Skeletal muscle tissue (tissue), 4 donors: Measurements from ENCODE around the gene AK8. TPM values are rescaled to one million over a fixed set of nuclear protein-coding genes. Genes with fewer than 3 reads are reported as not detected.

Experiments used
- H3K27ac ChIP-seq: one replicate; pipeline ENCODE4 v1.7.0; 2013; ENCODE audit warnings: mild to moderate bottlenecking, low read depth, low read length, inconsistent platforms
- H3K27me3 ChIP-seq, 3 donors: one replicate each; pipeline ENCODE4 v1.7.0; 2013; ENCODE audit warnings: low read length in 3 of 3; ENCODE audit not compliant: control insufficient read depth in 3 of 3, insufficient read depth in 3 of 3
- H3K36me3 ChIP-seq, 3 donors: one replicate each; pipeline ENCODE4 v1.7.0; 2013; ENCODE audit warnings: low read length in 3 of 3; ENCODE audit not compliant: control insufficient read depth in 3 of 3, insufficient read depth in 3 of 3
- H3K4me1 ChIP-seq, 3 donors: one replicate each; pipeline ENCODE4 v1.7.0; 2013; ENCODE audit warnings: low read length in 3 of 3, mild to moderate bottlenecking in 3 of 3; ENCODE audit not compliant: control insufficient read depth in 3 of 3, insufficient read depth in 3 of 3
- H3K4me3 ChIP-seq, 3 donors: one replicate each; pipeline ENCODE4 v1.7.0; 2013; ENCODE audit warnings: low read length in 3 of 3
- H3K9ac ChIP-seq, 3 donors: one replicate each; pipeline ENCODE4 v1.7.0; 2013; ENCODE audit warnings: low read length in 3 of 3, mild to moderate bottlenecking in 3 of 3, moderate library complexity in 2 of 3, low read depth in 1 of 3
- H3K9me3 ChIP-seq, 3 donors: one replicate each; pipeline ENCODE4 v1.7.0; 2013; ENCODE audit warnings: low read length in 3 of 3; ENCODE audit not compliant: control insufficient read depth in 3 of 3
- total RNA-seq: library from RNA; depleted of rRNA; stranded (reverse); fragments of >200 nt; gene quantifications from one replicate; pipeline ENCODE4 v1.2.3, GENCODE V29; 2014
- donor health status: Osteomylitis.

The AK8 gene
- total RNA-seq, 1 donor from 2014 or later, result 0.52 TPM

- H3K9me3 ChIP-seq, result no peaks in the 10 kb centered on the region
- H3K9ac ChIP-seq, result no peak overlapping the region
- H3K27me3 ChIP-seq, result peaks cover 0 to 11% (median 0%) of the 10 kb centered on the region in 3 donors
- no peak overlapping the region for H3K27ac ChIP-seq
- no peak overlapping the region for H3K4me3 ChIP-seq
- H3K36me3 ChIP-seq, result no peaks in the 10 kb centered on the region
- H3K4me1 ChIP-seq, result peaks cover 0 to 11% (median 4%) of the 10 kb centered on the region in 3 donors
Measured at GRCh38 chr9:132862533-132862932, 15.6 kb downstream of the AK8 start.

GRCh38 chr9:132861666-132862065, 16.4 kb downstream of the AK8 start:
- Histone ChIP-seq H3K27ac (no peak overlapping the region), H3K4me1 (peaks cover 0 to 19% (median 8%) of the 10 kb centered on the region in 3 donors), H3K27me3 (peaks cover 0 to 13% (median 0%) of the 10 kb centered on the region in 3 donors), H3K36me3 (no peaks in the 10 kb centered on the region), H3K4me3 (no peak overlapping the region), H3K9ac (no peak overlapping the region), H3K9me3 (no peaks in the 10 kb centered on the region)

- no peaks in the 10 kb centered on the region for H3K9me3 ChIP-seq
- H3K36me3 ChIP-seq, result no peaks in the 10 kb centered on the region
- H3K4me3 ChIP-seq, result no peak overlapping the region
- peaks cover 0 to 10% (median 0%) of the 10 kb centered on the region in 3 donors for H3K27me3 ChIP-seq
- H3K9ac ChIP-seq, result no peak overlapping the region
- peaks cover 0 to 20% (median 8%) of the 10 kb centered on the region in 3 donors for H3K4me1 ChIP-seq
- H3K27ac ChIP-seq, result no peak overlapping the region
Measured at GRCh38 chr9:132858751-132859150, 19.3 kb downstream of the AK8 start.

- Histone ChIP-seq H3K27ac (peak overlapping the region; percentile 18), H3K9ac (no peak overlapping the region), H3K9me3 (no peaks in the 10 kb centered on the region), H3K27me3 (peaks cover 0 to 10% (median 0%) of the 10 kb centered on the region in 3 donors), H3K36me3 (no peaks in the 10 kb centered on the region), H3K4me3 (no peak overlapping the region), H3K4me1 (peaks cover 0 to 20% (median 8%) of the 10 kb centered on the region in 3 donors)
Measured at GRCh38 chr9:132857616-132858342, 20.3 kb downstream of the AK8 start.

- peak overlapping the region; percentile 18 for H3K27ac ChIP-seq
- no peak overlapping the region for H3K4me3 ChIP-seq
Measured at GRCh38 chr9:132857031-132857430, 21.1 kb downstream of the AK8 start.

GRCh38 chr9:132855904-132856303, 22.2 kb downstream of the AK8 start:
- H3K9me3 ChIP-seq, result no peaks in the 10 kb centered on the region
- peaks cover 0 to 20% (median 8%) of the 10 kb centered on the region in 3 donors for H3K4me1 ChIP-seq
- H3K36me3 ChIP-seq, result no peaks in the 10 kb centered on the region
- H3K27me3 ChIP-seq, result peaks cover 0 to 10% (median 0%) of the 10 kb centered on the region in 3 donors
- no peak overlapping the region for H3K4me3 ChIP-seq
- H3K9ac ChIP-seq, result no peak overlapping the region
- no peak overlapping the region for H3K27ac ChIP-seq

More at GRCh38 chr9:132857031-132857430, 21.1 kb downstream of the AK8 start:
- H3K36me3 ChIP-seq, result no peaks in the 10 kb centered on the region
- H3K9me3 ChIP-seq, result no peaks in the 10 kb centered on the region
- peaks cover 0 to 20% (median 8%) of the 10 kb centered on the region in 3 donors for H3K4me1 ChIP-seq
- H3K9ac ChIP-seq, result no peak overlapping the region
- peaks cover 0 to 10% (median 0%) of the 10 kb centered on the region in 3 donors for H3K27me3 ChIP-seq

GRCh38 chr9:132854832-132855231, 23.3 kb downstream of the AK8 start:
- H3K27ac ChIP-seq, result no peak overlapping the region
- H3K36me3 ChIP-seq, result no peaks in the 10 kb centered on the region
- peaks cover 0 to 10% (median 0%) of the 10 kb centered on the region in 3 donors for H3K27me3 ChIP-seq

GRCh38 chr9:132853482-132853881, 24.6 kb downstream of the AK8 start:
- Histone ChIP-seq H3K4me3 (no peak overlapping the region), H3K9ac (no peak overlapping the region), H3K27ac (no peak overlapping the region), H3K27me3 (peaks cover 0 to 8% (median 5%) of the 10 kb centered on the region in 3 donors), H3K36me3 (no peaks in the 10 kb centered on the region), H3K4me1 (peaks cover 0 to 18% (median 8%) of the 10 kb centered on the region in 3 donors), H3K9me3 (no peaks in the 10 kb centered on the region)

More at GRCh38 chr9:132854832-132855231, 23.3 kb downstream of the AK8 start:
- no peak overlapping the region for H3K4me3 ChIP-seq
- H3K9ac ChIP-seq, result no peak overlapping the region
- H3K4me1 ChIP-seq, result peaks cover 0 to 20% (median 8%) of the 10 kb centered on the region in 3 donors
- H3K9me3 ChIP-seq, result no peaks in the 10 kb centered on the region

GRCh38 chr9:132849185-132849706, 28.8 kb downstream of the AK8 start:
- no peaks in the 10 kb centered on the region for H3K9me3 ChIP-seq
- no peaks in the 10 kb centered on the region for H3K4me1 ChIP-seq
- no peak overlapping the region for H3K27ac ChIP-seq
- H3K4me3 ChIP-seq, result no peak overlapping the region
- no peaks in the 10 kb centered on the region for H3K36me3 ChIP-seq
- peaks cover 0 to 5% (median 2%) of the 10 kb centered on the region in 3 donors for H3K27me3 ChIP-seq
- no peak overlapping the region for H3K9ac ChIP-seq

GRCh38 chr9:132846918-132847515, 31.1 kb downstream of the AK8 start:
- no peak overlapping the region for H3K4me3 ChIP-seq
- H3K27ac ChIP-seq, result no peak overlapping the region
- H3K36me3 ChIP-seq, result no peaks in the 10 kb centered on the region
- no peaks in the 10 kb centered on the region for H3K9me3 ChIP-seq
- H3K27me3 ChIP-seq, result peaks cover 0 to 5% (median 2%) of the 10 kb centered on the region in 3 donors
- no peaks in the 10 kb centered on the region for H3K4me1 ChIP-seq
- no peak overlapping the region for H3K9ac ChIP-seq
